Thyroid gland (tissue), 4 donors: ENCODE data around the gene APBA1. TPM values are rescaled to one million over a fixed set of nuclear protein-coding genes. Genes with fewer than 3 reads are reported as not detected.

ENCODE experiments used
- DNase-seq, 2 donors: peaks; one replicate each; pipeline ENCODE4 v3.0.0-alpha.2; 2019
- H3K27ac ChIP-seq, 3 donors: fragments of 200-600 bp; sonication (generic); 1 replicate in 2 of 3; 2 replicates in 1 of 3; pipeline ENCODE4 v1.5.1; 2016 to 2019; ENCODE audit warnings: mild to moderate bottlenecking in 1 of 3, moderate library complexity in 1 of 3
- H3K27me3 ChIP-seq: fragments of 200-600 bp; sonication (generic); one replicate; pipeline ENCODE4 v1.5.1; 2019
- H3K36me3 ChIP-seq, 2 donors: fragments of 200-600 bp; sonication (generic); one replicate each; pipeline ENCODE4 v1.5.1; 2016 to 2019
- H3K4me1 ChIP-seq, 2 donors: fragments of 200-600 bp; sonication (generic); one replicate each; pipeline ENCODE4 v1.5.1; 2017 to 2019
- H3K4me3 ChIP-seq, 3 donors: fragments of 200-600 bp; sonication (generic); replicated peaks in 1 of 3; 1 replicate in 2 of 3; 2 replicates in 1 of 3; pipeline ENCODE4 v1.5.1; 2016; ENCODE audit warnings: mild to moderate bottlenecking in 1 of 3
- H3K9me3 ChIP-seq: fragments of 200-600 bp; sonication (generic); one replicate; pipeline ENCODE4 v1.5.1; 2017
- CTCF ChIP-seq, 6 experiments: fragments of 200-600 bp in 3 of 6; fragments of 450-650 bp in 3 of 6; sonication (generic) in 3 of 6; IDR thresholded peaks; one replicate each; pipeline ENCODE4 v1.5.1; 2016 to 2019; ENCODE audit warnings: antibody characterized with exemption in 6 of 6, mild to moderate bottlenecking in 2 of 6, inconsistent platforms in 1 of 6, moderate library complexity in 1 of 6
- POLR2A ChIP-seq, 2 donors: fragments of 450-650 bp; IDR thresholded peaks; one replicate each; pipeline ENCODE4 v1.6.1; 2017; ENCODE audit warnings: antibody characterized with exemption in 2 of 2, mild to moderate bottlenecking in 2 of 2, moderate library complexity in 1 of 2
- WGBS, 2 donors: methylation state at CpG; one replicate each; pipeline ENCODE4 v1.1.5; 2017; 5-methylcytosine and 5-hydroxymethylcytosine counted together
- intact Hi-C: fragments of 100-400 bp; cut with DNase I; formaldehyde crosslinking; loops from one replicate; pipeline ENCODE4 v1.15.1; 2023
- total RNA-seq, 4 donors: library from RNA; depleted of rRNA; stranded (reverse); fragments of >200 nt; gene quantifications; one replicate each; pipeline ENCODE4 v1.2.3, GENCODE V29; 2016

The APBA1 gene
- total RNA-seq, 4 donors from 2014 or later: 2.8 to 11.2 (median 3.8) TPM

GRCh38 chr9:69542942-69543704 is 129.0 kb downstream of the APBA1 start:
- Histone ChIP-seq H3K27ac (peak overlapping the region; percentile 22 to 55 (median 26)), H3K27me3 (no peaks in the 10 kb centered on the region), H3K36me3 (no peaks in the 10 kb centered on the region), H3K9me3 (no peaks in the 10 kb centered on the region), H3K4me1 (peaks cover 0 to 17% of the 10 kb centered on the region in 2 donors), H3K4me3 (no peak overlapping the region)
- TF ChIP-seq POLR2A (IDR thresholded peaks at IDR 0.05) (no peak), CTCF (IDR thresholded peaks at IDR 0.05) (no peak)
- DNase-seq: peak; percentile 46 to 63
- WGBS, 2 donors: 25 to 27% methylated on average over 7 of the region's 7 CpGs
- intact Hi-C loops: loop anchor here (10.0 kb wide), 1 partner anchor 298 kb away; no protein-coding TSS in a partner anchor

GRCh38 chr9:69542058-69542457 is 130.1 kb downstream of the APBA1 start:
- Histone ChIP-seq H3K9me3 (no peaks in the 10 kb centered on the region), H3K36me3 (no peaks in the 10 kb centered on the region), H3K4me1 (peaks cover 0 to 17% of the 10 kb centered on the region in 2 donors), H3K4me3 (no peak overlapping the region), H3K27ac (no peak overlapping the region), H3K27me3 (no peaks in the 10 kb centered on the region)
- intact Hi-C loops: loop anchor here (10.0 kb wide), 1 partner anchor 297 kb away; no protein-coding TSS in a partner anchor
- 90% methylated on average over 6 of the region's 6 CpGs for whole genome bisulfite sequencing, 2 donors
- TF ChIP-seq CTCF (IDR thresholded peaks at IDR 0.05): no peak
- TF ChIP-seq POLR2A (IDR thresholded peaks at IDR 0.05): no peak
- DNase-seq: no peak

GRCh38 chr9:69535911-69536310 is 136.3 kb downstream of the APBA1 start:
- no peaks in the 10 kb centered on the region for H3K36me3 ChIP-seq

GRCh38 chr9:69535286-69535832 is 136.8 kb downstream of the APBA1 start:
- no peak overlapping the region for H3K4me3 ChIP-seq
- TF ChIP-seq POLR2A (IDR thresholded peaks at IDR 0.05): no peak
- no peak for TF ChIP-seq CTCF (IDR thresholded peaks at IDR 0.05)
- no peak for DNase-seq
- H3K4me1 ChIP-seq: no peaks in the 10 kb centered on the region
- no peak overlapping the region for H3K27ac ChIP-seq
- intact Hi-C loops: no loop called here
- H3K27me3 ChIP-seq: no peaks in the 10 kb centered on the region
- WGBS, 2 donors: 78 to 81% methylated on average over 1 of the region's 1 CpG
- H3K9me3 ChIP-seq: no peaks in the 10 kb centered on the region
- no peaks in the 10 kb centered on the region for H3K36me3 ChIP-seq

More at GRCh38 chr9:69535911-69536310, 136.3 kb downstream of the APBA1 start:
- 90 to 96% methylated on average over 1 of the region's 1 CpG for WGBS, 2 donors
- intact Hi-C loops: no loop called here
- H3K4me1 ChIP-seq: no peaks in the 10 kb centered on the region
- TF ChIP-seq CTCF (IDR thresholded peaks at IDR 0.05) (no peak), POLR2A (IDR thresholded peaks at IDR 0.05) (no peak)
- H3K4me3 ChIP-seq: no peak overlapping the region
- DNase-seq: no peak
- H3K9me3 ChIP-seq: no peaks in the 10 kb centered on the region
- H3K27me3 ChIP-seq: no peaks in the 10 kb centered on the region
- H3K27ac ChIP-seq: no peak overlapping the region

- Histone ChIP-seq H3K36me3 (no peaks in the 10 kb centered on the region), H3K4me3 (no peak overlapping the region), H3K9me3 (no peaks in the 10 kb centered on the region), H3K27ac (no peak overlapping the region), H3K4me1 (no peaks in the 10 kb centered on the region), H3K27me3 (no peaks in the 10 kb centered on the region)
- 85 to 94% methylated on average over 4 of the region's 4 CpGs for WGBS, 2 donors
- intact Hi-C loops: no loop called here
- TF ChIP-seq CTCF (IDR thresholded peaks at IDR 0.05) (no peak), POLR2A (IDR thresholded peaks at IDR 0.05) (no peak)
- no peak for DNase-seq
These were observed 139.8 kb downstream of the APBA1 start for GRCh38 chr9:69532396-69532795.
